GM13976 (cell line): ENCODE data around the gene IGFALS.

Source experiments
- DNase-seq: peaks from one replicate; pipeline ENCODE4 v3.0.0; 2012; ENCODE audit warnings: low spot score
- CTCF ChIP-seq: IDR thresholded peaks from 2 replicates; pipeline ENCODE4 v1.5.1; 2012; ENCODE audit warnings: borderline replicate concordance, mild to moderate bottlenecking; ENCODE audit not compliant: insufficient read depth; ENCODE audit errors: extremely low read depth, missing control alignments, control extremely low read depth
- in situ Hi-C: fragments of 300-500 bp; cut with MboI; formaldehyde crosslinking; loops from one replicate; pipeline ENCODE4 v1.12.0; 2022; ENCODE audit warnings: low sequenced_read_pairs, mixed read lengths, inconsistent platforms; ENCODE audit not compliant: unreplicated experiment

The IGFALS gene

GRCh38 chr16:1822801-1823200 lies 29.3 kb upstream of the IGFALS start:
- TF ChIP-seq CTCF: no peak
- in situ Hi-C loops: no loop called here
- no peak for DNase-seq

GRCh38 chr16:1821861-1822611 lies 28.5 kb upstream of the IGFALS start:
- DNase-seq: no peak
- no peak for TF ChIP-seq CTCF
- in situ Hi-C loops: no loop called here

DNA sequence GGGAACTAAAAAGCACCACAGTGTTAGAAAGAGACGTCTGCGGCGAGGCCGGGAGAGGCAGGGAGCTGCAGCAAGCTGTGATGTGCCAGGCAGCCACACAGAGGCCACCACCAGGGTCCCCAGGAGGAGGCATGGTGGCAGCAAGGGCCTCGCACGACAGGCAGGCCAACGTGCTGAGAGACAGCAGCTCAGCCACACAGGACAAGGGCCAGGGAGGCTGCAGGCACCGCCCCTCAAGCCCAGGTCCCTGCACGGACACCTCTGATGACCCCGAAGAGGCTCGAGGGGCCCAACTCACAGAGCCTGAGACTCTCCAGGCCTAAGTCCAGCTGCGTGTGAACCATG lies 27.4 kb upstream of the IGFALS start:
- in situ Hi-C loops: no loop called here
- DNase-seq: no peak
- TF ChIP-seq CTCF: no peak

GRCh38 chr16:1820096-1820945 lies 26.8 kb upstream of the IGFALS start:
- no peak for DNase-seq
- in situ Hi-C loops: no loop called here

DNA sequence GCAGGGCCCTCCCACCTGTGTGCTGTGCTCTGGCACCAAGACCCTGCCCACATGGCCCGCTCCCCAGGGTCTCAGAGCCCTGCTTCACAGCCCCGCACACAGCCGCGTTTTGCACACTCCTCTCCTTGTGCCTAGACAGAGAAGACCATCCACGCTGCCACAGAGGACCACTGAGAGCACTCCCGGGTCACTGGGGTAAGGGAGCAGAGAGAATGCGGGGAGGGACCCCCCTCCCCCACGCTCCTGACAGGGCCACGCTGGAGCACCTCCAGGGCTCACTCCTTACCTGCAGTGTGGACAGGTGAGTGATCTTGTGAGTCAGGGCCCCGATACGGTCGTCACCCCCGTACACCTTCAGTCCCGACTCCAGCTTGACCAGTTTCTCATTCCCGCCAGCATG lies 26.1 kb upstream of the IGFALS start:
- TF ChIP-seq CTCF: no peak
- no peak for DNase-seq
- in situ Hi-C loops: no loop called here

More at GRCh38 chr16:1820096-1820945, 26.8 kb upstream of the IGFALS start:
- no peak for TF ChIP-seq CTCF

- in situ Hi-C loops: no loop called here
- DNase-seq: no peak
- TF ChIP-seq CTCF: no peak
Observed at GRCh38 chr16:1818873-1819525, 25.5 kb upstream of the IGFALS start.
